Measurements from ENCODE around the gene TSPAN13. TPM values are rescaled to one million over a fixed set of nuclear protein-coding genes. Genes with fewer than 3 reads are reported as not detected.

TSPAN13 gene
- total and polyA plus RNA-seq, 2 of the 4 experiments (the other 2 are of a cell fraction), result 3.0 to 5.0 TPM

- Histone ChIP-seq H4K20me1 (ENCODE audit: insufficient read depth, low read length) (no peaks in the 10 kb centered on the region), H4K91ac (ENCODE audit: insufficient read depth, low read depth, low read length) (no peak overlapping the region), H4K8ac (ENCODE audit: low read depth in 2 of 2, low read length in 2 of 2) (no peak overlapping the region), H3K4ac (ENCODE audit: low read depth, low read length) (no peak overlapping the region), H2AK5ac (ENCODE audit: low read depth, low read length) (no peak overlapping the region), H3K14ac (replicated peaks; ENCODE audit: low read depth, low read length) (no peak overlapping the region), H3K9me1 (ENCODE audit: insufficient read depth, low read length) (no peaks in the 10 kb centered on the region), H3K23ac (ENCODE audit: low read depth, low read length) (no peak overlapping the region), H3K4me2 (ENCODE audit: low read depth, low read length) (no peak overlapping the region), H3K18ac (ENCODE audit: low read depth, low read length) (no peak overlapping the region), H2BK20ac (ENCODE audit: low read depth, low read length) (no peak overlapping the region), H3K79me1 (ENCODE audit: low read depth in 1 of 2, low read length in 2 of 2) (no peaks in the 10 kb centered on the region), H3K4me1 (ENCODE audit: control insufficient read depth, insufficient read depth, low read length) (no peaks in the 10 kb centered on the region), H2AFZ (replicated peaks; ENCODE audit: low read length, poor library complexity) (no peak overlapping the region), H2BK15ac (ENCODE audit: low read depth, low read length) (no peak overlapping the region), H3K4me3 (ENCODE audit: insufficient read depth, low read depth, low read length) (no peak overlapping the region), H3K27ac (ENCODE audit: insufficient read depth, low read length) (no peak overlapping the region), H2AK9ac (replicated peaks; ENCODE audit: low read depth, low read length, poor library complexity) (no peak overlapping the region), H3K56ac (ENCODE audit: extremely low read depth, insufficient read depth, low read length) (no peak overlapping the region), H3K9me3 (ENCODE audit: control insufficient read depth, insufficient read depth, low read length) (no peaks in the 10 kb centered on the region), H2BK5ac (ENCODE audit: low read depth, low read length, poor library complexity, severe bottlenecking) (no peak overlapping the region), H4K5ac (ENCODE audit: low read depth, low read length) (no peak overlapping the region), H3K27me3 (ENCODE audit: control insufficient read depth, insufficient read depth, low read length) (no peaks in the 10 kb centered on the region), H3K9ac (ENCODE audit: low read depth, low read length) (no peak overlapping the region), H2BK120ac (ENCODE audit: low read depth, low read length) (no peak overlapping the region), H3K36me3 (ENCODE audit: control insufficient read depth, insufficient read depth, low read length) (no peaks in the 10 kb centered on the region)
- DNase-seq, result no peak
- TF ChIP-seq SMC3 (IDR thresholded peaks at IDR 0.05; ENCODE audit: low read depth, low read length), result no peak
- no peak for TF ChIP-seq MAZ (IDR thresholded peaks at IDR 0.05; ENCODE audit: borderline replicate concordance, low read depth, low read length)
- TF ChIP-seq POLR2A (IDR thresholded peaks at IDR 0.05; ENCODE audit: low read depth, low read length), result no peak
- TF ChIP-seq FOS (IDR thresholded peaks at IDR 0.05; ENCODE audit: low read depth, low read length), result no peak
- no peak for TF ChIP-seq RCOR1 (IDR thresholded peaks at IDR 0.05; ENCODE audit: insufficient replicate concordance, low read length)
- TF ChIP-seq MAFK (IDR thresholded peaks at IDR 0.05; ENCODE audit: low read depth, low read length), result no peak
- no peak for TF ChIP-seq CHD1 (IDR thresholded peaks at IDR 0.05; ENCODE audit: low read depth, low read length)
- TF ChIP-seq, protein P1, sequence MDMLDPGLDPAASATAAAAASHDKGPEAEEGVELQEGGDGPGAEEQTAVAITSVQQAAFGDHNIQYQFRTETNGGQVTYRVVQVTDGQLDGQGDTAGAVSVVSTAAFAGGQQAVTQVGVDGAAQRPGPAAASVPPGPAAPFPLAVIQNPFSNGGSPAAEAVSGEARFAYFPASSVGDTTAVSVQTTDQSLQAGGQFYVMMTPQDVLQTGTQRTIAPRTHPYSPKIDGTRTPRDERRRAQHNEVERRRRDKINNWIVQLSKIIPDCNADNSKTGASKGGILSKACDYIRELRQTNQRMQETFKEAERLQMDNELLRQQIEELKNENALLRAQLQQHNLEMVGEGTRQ (IDR thresholded peaks at IDR 0.05; ENCODE audit: low read depth, low read length), result no peak
- no peak for TF ChIP-seq BHLHE40 (IDR thresholded peaks at IDR 0.05; ENCODE audit: low read depth, low read length)
- no peak for TF ChIP-seq RAD21 (IDR thresholded peaks at IDR 0.05; ENCODE audit: low read length)
- TF ChIP-seq RFX5 (IDR thresholded peaks at IDR 0.05; ENCODE audit: low read depth, low read length), result no peak
- no peak for TF ChIP-seq MXI1 (IDR thresholded peaks at IDR 0.05; ENCODE audit: borderline replicate concordance, low read depth, low read length)
- no peak for ATAC-seq (ENCODE audit: low read depth)
- no TSS peak for BruUV-seq (replicated peaks)
- ChIA-PET CTCF (interaction anchor here (1.5 kb wide), 1 partner anchor 10 kb away, joined by 3 read pairs; no protein-coding TSS in a partner anchor), POLR2A (ENCODE audit: unreplicated experiment) (no interaction called here)
- in situ Hi-C loops (cut with MboI; ENCODE audit: low sequenced_read_pairs), result no loop called here
- intact Hi-C loops (cut with micrococcal nuclease), result no loop called here
- 83% methylated on average over 1 of the region's 6 CpGs; no CpG with 5 or more reads in 1 of the 2 experiments for WGBS, 2 experiments (ENCODE audit: extremely low coverage in 2 of 2, insufficient read length in 1 of 2)
- dilution Hi-C loops (cut with HindIII; ENCODE audit: low sequenced_read_pairs, unreplicated experiment), result no loop called here
Observed at GRCh38 chr7:16770657-16771329, 17.2 kb downstream of the TSPAN13 start.
